ENCODE data around the gene SLC26A6.

SLC26A6 gene

DNA sequence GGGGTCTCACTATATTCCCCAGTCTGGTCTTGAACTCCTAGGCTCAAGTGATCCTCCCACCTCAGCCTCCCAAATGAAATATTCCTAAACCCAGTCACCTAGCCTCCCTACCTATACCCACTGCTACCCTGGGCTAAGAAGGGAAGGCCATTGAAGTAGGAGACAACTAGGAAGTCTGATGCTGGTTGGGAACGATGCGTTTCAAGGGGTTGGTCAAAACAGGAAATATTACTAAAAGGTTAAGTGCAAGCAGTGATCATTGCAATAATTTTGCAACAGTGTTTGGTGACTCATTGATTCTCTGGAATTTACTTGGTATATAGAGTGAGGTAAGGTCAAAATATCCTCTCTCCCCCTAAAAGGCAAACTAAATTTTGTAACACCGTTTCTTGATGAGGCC is 21.2 kb downstream of the SLC26A6 start:
- no peak for DNase-seq (ENCODE audit: low read depth)
- TF ChIP-seq, protein P1, sequence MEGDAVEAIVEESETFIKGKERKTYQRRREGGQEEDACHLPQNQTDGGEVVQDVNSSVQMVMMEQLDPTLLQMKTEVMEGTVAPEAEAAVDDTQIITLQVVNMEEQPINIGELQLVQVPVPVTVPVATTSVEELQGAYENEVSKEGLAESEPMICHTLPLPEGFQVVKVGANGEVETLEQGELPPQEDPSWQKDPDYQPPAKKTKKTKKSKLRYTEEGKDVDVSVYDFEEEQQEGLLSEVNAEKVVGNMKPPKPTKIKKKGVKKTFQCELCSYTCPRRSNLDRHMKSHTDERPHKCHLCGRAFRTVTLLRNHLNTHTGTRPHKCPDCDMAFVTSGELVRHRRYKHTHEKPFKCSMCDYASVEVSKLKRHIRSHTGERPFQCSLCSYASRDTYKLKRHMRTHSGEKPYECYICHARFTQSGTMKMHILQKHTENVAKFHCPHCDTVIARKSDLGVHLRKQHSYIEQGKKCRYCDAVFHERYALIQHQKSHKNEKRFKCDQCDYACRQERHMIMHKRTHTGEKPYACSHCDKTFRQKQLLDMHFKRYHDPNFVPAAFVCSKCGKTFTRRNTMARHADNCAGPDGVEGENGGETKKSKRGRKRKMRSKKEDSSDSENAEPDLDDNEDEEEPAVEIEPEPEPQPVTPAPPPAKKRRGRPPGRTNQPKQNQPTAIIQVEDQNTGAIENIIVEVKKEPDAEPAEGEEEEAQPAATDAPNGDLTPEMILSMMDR (IDR thresholded peaks at IDR 0.05; ENCODE audit: insufficient read depth, low read depth, low read length, missing control alignments) = no peak

DNA sequence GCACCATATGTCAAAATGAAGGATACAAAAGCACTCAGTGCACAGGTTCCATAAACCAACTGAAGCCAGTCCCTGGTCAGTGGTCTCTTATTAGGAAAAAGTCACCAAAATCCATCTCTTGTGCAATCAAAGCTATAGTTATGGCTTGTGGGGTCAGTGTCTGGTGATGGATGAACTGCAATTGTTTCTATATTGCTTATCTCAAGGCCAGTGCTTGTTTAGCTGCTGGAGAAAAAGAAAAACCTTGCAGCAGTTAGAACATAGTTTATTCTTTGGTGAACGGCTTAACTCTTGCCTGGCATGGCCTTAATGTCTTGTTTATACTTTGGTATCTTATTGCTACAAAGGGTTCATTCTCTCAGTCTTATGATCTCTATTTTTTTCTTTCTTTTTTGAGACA is 23.0 kb downstream of the SLC26A6 start:
- DNase-seq (ENCODE audit: low read depth) = no peak
- no peak overlapping the region for H3K4me3 ChIP-seq (ENCODE audit: low read depth, low read length)
- TF ChIP-seq, protein P1 (IDR thresholded peaks at IDR 0.05; ENCODE audit: insufficient read depth, low read depth, low read length, missing control alignments) = no peak

More for the DNA sequence above, 21.2 kb downstream of the SLC26A6 start:
- no peak overlapping the region for H3K4me3 ChIP-seq (ENCODE audit: low read depth, low read length)

DNA sequence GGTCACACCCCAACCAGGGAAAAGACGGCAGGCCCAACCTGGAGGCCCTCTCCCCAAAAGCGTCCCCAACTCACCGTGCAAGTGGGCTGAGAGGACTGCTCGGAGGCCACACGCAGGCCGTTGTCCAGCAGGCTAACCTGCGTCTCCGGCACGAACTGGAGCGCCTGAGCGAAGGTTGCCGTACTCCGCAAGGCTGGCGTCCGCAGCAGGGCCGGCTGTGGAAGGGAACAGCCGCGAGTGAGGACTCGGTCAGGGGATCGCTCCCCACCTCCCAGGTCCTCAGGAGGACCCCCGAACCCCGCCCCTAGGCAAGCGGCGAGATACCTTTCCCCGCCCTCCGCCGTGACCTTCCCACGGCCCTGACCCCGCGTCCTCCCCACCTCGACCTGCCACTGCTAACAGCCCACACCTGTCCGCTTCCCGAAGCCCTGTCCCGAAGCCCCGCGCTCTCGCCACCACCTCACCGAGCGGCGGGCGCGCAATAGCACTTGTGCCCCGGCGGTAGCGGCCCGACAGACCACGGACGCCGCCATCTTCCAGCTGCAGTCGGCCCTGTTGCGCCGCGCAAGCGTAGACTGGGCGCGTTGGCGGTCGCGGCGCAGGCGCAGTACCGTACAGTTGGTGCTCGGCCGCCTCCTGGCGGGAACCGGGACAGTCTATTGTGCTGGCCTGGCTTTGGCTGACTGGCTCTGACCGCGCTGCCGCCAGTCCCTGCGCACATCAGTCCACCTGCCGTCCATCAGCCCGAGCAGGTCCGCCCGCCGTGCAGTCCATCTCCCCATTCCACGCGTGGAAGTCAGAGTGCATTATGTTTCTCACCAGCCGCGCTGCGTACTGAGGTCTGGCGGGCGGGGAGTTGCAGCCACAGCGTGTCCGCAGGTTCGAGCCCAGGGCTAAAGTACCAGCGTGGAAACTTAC is 25.9 kb downstream of the SLC26A6 start, which contains the start of gene UQCRC1:
Gene UQCRC1, minus strand, starts transcription at position 559 of the 918 bp plus-strand sequence. Its CDS starts 26 bp downstream, at position 533.
- peak; percentile 96 for DNase-seq (ENCODE audit: low read depth)
- TF ChIP-seq, protein P1 (IDR thresholded peaks at IDR 0.05; ENCODE audit: insufficient read depth, low read depth, low read length, missing control alignments) = peak; percentile 71
- peak within 1 kb of the TSS; percentile 86 for H3K4me3 ChIP-seq (ENCODE audit: low read depth, low read length)

DNA sequence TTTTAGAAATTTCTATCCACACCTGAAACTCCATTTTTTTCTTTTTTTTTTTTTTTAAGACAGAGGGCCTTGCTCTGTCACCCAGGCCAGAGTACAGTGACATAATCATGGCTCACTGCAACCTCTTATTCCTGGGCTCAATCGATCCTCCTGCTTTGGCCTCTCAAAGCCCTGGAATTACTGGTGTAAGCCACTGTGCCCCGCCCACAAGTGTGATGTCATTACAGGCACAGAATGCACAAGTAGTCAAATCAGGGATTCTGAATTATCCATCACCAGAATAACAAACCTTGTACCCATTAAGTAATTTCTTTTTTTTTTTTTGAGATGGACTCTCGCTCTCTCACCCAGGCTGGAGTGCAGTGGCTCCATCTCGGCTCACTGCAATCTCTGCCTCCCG is 27.7 kb downstream of the SLC26A6 start:
- H3K4me3 ChIP-seq (ENCODE audit: low read depth, low read length) = no peak overlapping the region
- TF ChIP-seq, protein P1 (IDR thresholded peaks at IDR 0.05; ENCODE audit: insufficient read depth, low read depth, low read length, missing control alignments) = no peak
- no peak for DNase-seq (ENCODE audit: low read depth)

DNA sequence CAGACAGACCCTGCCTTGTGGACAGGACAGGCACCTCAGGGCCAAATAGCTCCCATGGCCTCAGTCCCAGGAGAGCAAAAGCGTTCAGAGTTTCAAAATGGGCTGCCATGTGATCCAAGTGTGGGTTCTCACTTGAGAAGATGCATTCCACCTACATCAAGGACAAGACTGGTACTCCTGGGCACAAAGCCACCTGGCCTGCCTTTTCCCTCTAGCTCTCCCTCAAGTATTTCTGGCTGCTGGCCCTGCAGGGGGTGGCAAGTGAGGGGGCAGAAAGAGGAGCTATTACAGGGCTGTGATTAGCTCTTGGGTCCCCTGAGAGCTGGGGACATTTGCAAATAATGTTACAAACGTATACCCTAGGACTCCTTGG is 33.7 kb downstream of the SLC26A6 start:
- DNase-seq (ENCODE audit: low read depth) = no peak
- no peak overlapping the region for H3K4me3 ChIP-seq (ENCODE audit: low read depth, low read length)
- TF ChIP-seq, protein P1 (IDR thresholded peaks at IDR 0.05; ENCODE audit: insufficient read depth, low read depth, low read length, missing control alignments) = no peak

DNA sequence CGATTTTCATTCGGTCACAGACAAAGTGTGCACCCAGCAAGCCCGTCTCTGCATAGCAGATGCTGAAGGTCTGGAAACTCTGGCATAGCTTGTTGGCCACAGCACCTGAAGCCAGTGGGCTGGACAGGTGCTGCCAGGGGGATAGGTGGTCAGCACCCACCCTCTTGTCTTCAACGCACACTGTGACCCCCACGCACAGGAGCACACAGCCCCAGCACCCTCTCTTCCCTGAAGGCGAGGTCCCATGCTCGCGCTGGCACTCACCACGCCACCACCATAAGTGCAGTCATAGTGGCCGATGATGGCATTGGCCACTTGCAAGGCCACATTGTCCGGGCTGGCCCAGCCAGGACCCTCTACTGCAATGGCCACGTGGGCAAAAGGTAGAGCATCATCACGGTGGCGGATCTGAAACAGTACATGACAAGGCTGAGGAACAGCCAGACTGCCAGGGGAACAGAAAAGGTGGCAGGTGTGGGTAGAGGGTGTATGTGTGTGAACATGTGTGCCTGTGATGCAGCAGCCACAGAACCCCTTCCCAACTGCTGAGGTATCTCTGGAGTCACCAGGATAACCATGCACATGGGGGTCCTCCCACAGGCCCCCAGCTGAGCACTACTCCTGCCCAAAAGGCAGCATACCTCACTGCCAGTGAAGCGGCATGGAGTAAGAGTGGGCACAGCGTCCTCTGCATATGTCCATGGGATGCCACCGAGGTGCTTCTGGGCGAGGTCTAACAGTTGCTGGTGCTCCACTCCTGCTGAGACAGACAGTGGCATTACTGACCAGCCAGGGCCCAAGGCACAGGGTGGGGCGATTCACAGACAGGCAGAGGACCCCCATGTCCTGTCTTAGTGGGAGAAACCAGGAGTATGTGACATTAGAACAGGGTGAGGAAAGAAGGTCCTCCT is 34.3 kb downstream of the SLC26A6 start:
- no peak overlapping the region for H3K4me3 ChIP-seq (ENCODE audit: low read depth, low read length)
- no peak for DNase-seq (ENCODE audit: low read depth)
- TF ChIP-seq, protein P1 (IDR thresholded peaks at IDR 0.05; ENCODE audit: insufficient read depth, low read depth, low read length, missing control alignments) = no peak

Data from GM12865 (cell line).